ENCODE results near the gene SLC10A7.

The SLC10A7 gene

GRCh38 chr4:146256328-146256727 lies 265.4 kb downstream of the SLC10A7 start:
- Histone ChIP-seq H3K9ac (no peak overlapping the region), H3K4me1 (no peaks in the 10 kb centered on the region), H3K4me2 (no peak overlapping the region), H3K36me3 (no peaks in the 10 kb centered on the region; the same call in 1 of the 2 replicates), H3K27ac (no peak overlapping the region), H3K4me3 (no peak overlapping the region), H3K27me3 (no peaks in the 10 kb centered on the region), H4K20me1 (no peaks in the 10 kb centered on the region), H3K9me3 (no peaks in the 10 kb centered on the region)
- TF ChIP-seq Cebpa-rat (IDR thresholded peaks at IDR 0.05) = no peak

GRCh38 chr4:146255874-146256273 lies 265.9 kb downstream of the SLC10A7 start:
- Histone ChIP-seq H3K4me1 (no peaks in the 10 kb centered on the region), H3K9me3 (no peaks in the 10 kb centered on the region), H3K27ac (no peak overlapping the region), H3K9ac (no peak overlapping the region), H3K4me3 (no peak overlapping the region), H3K36me3 (no peaks in the 10 kb centered on the region; the same call in 1 of the 2 replicates), H3K4me2 (no peak overlapping the region), H4K20me1 (no peaks in the 10 kb centered on the region), H3K27me3 (no peaks in the 10 kb centered on the region)
- no peak for TF ChIP-seq Cebpa-rat (IDR thresholded peaks at IDR 0.05)

GRCh38 chr4:146255463-146255862 lies 266.3 kb downstream of the SLC10A7 start:
- Histone ChIP-seq H3K9me3 (no peaks in the 10 kb centered on the region), H3K36me3 (no peaks in the 10 kb centered on the region; the same call in 1 of the 2 replicates), H3K4me2 (no peak overlapping the region), H3K4me1 (no peaks in the 10 kb centered on the region), H3K9ac (no peak overlapping the region), H3K27ac (no peak overlapping the region), H3K27me3 (no peaks in the 10 kb centered on the region), H4K20me1 (no peaks in the 10 kb centered on the region), H3K4me3 (no peak overlapping the region)
- no peak for TF ChIP-seq Cebpa-rat (IDR thresholded peaks at IDR 0.05)

- Histone ChIP-seq H3K27ac (no peak overlapping the region), H3K36me3 (no peaks in the 10 kb centered on the region; the same call in 1 of the 2 replicates), H3K27me3 (no peaks in the 10 kb centered on the region), H3K9ac (no peak overlapping the region), H3K9me3 (no peaks in the 10 kb centered on the region), H3K4me2 (no peak overlapping the region), H3K4me1 (no peaks in the 10 kb centered on the region), H4K20me1 (no peaks in the 10 kb centered on the region), H3K4me3 (no peak overlapping the region)
- TF ChIP-seq Cebpa-rat (IDR thresholded peaks at IDR 0.05) = no peak
Measured at GRCh38 chr4:146252969-146253611, 268.6 kb downstream of the SLC10A7 start.

GRCh38 chr4:146247356-146247755 lies 274.4 kb downstream of the SLC10A7 start:
- no peak overlapping the region for H3K4me2 ChIP-seq
- no peaks in the 10 kb centered on the region for H4K20me1 ChIP-seq
- no peak for TF ChIP-seq Cebpa-rat (IDR thresholded peaks at IDR 0.05)
- no peaks in the 10 kb centered on the region for H3K36me3 ChIP-seq
- H3K4me3 ChIP-seq = no peak overlapping the region
- no peak overlapping the region for H3K9ac ChIP-seq
- no peaks in the 10 kb centered on the region for H3K27me3 ChIP-seq
- no peaks in the 10 kb centered on the region for H3K9me3 ChIP-seq
- H3K27ac ChIP-seq = no peak overlapping the region
- H3K4me1 ChIP-seq = no peaks in the 10 kb centered on the region

GRCh38 chr4:146246381-146246780 lies 275.4 kb downstream of the SLC10A7 start:
- H3K36me3 ChIP-seq = no peaks in the 10 kb centered on the region
- no peak overlapping the region for H3K9ac ChIP-seq
- no peaks in the 10 kb centered on the region for H3K9me3 ChIP-seq
- H3K4me3 ChIP-seq = no peak overlapping the region
- no peak overlapping the region for H3K4me2 ChIP-seq
- H3K4me1 ChIP-seq = no peaks in the 10 kb centered on the region
- no peak for TF ChIP-seq Cebpa-rat (IDR thresholded peaks at IDR 0.05)
- H3K27ac ChIP-seq = no peak overlapping the region
- H4K20me1 ChIP-seq = no peaks in the 10 kb centered on the region
- no peaks in the 10 kb centered on the region for H3K27me3 ChIP-seq

- H3K9me3 ChIP-seq = no peaks in the 10 kb centered on the region
- TF ChIP-seq Cebpa-rat (IDR thresholded peaks at IDR 0.05) = no peak
- H4K20me1 ChIP-seq = no peaks in the 10 kb centered on the region
- H3K4me3 ChIP-seq = no peak overlapping the region
- no peaks in the 10 kb centered on the region for H3K36me3 ChIP-seq
- no peak overlapping the region for H3K27ac ChIP-seq
- no peaks in the 10 kb centered on the region for H3K27me3 ChIP-seq
- H3K4me1 ChIP-seq = no peaks in the 10 kb centered on the region
- H3K4me2 ChIP-seq = no peak overlapping the region
- no peak overlapping the region for H3K9ac ChIP-seq
Measured at GRCh38 chr4:146245850-146246249, 275.9 kb downstream of the SLC10A7 start.

GRCh38 chr4:146245246-146245645 lies 276.5 kb downstream of the SLC10A7 start:
- Histone ChIP-seq H3K36me3 (no peaks in the 10 kb centered on the region), H4K20me1 (no peaks in the 10 kb centered on the region), H3K4me1 (no peaks in the 10 kb centered on the region), H3K27me3 (no peaks in the 10 kb centered on the region), H3K27ac (no peak overlapping the region), H3K4me2 (no peak overlapping the region), H3K4me3 (no peak overlapping the region), H3K9ac (no peak overlapping the region), H3K9me3 (no peaks in the 10 kb centered on the region)
- TF ChIP-seq Cebpa-rat (IDR thresholded peaks at IDR 0.05) = no peak

GRCh38 chr4:146244496-146244895 lies 277.2 kb downstream of the SLC10A7 start:
- Histone ChIP-seq H3K9me3 (no peaks in the 10 kb centered on the region), H3K4me2 (no peak overlapping the region), H3K4me1 (no peaks in the 10 kb centered on the region), H3K27me3 (no peaks in the 10 kb centered on the region), H4K20me1 (no peaks in the 10 kb centered on the region), H3K9ac (no peak overlapping the region), H3K27ac (no peak overlapping the region), H3K4me3 (no peak overlapping the region), H3K36me3 (no peaks in the 10 kb centered on the region)
- no peak for TF ChIP-seq Cebpa-rat (IDR thresholded peaks at IDR 0.05)

GRCh38 chr4:146243883-146244277 lies 277.9 kb downstream of the SLC10A7 start:
- Histone ChIP-seq H4K20me1 (no peaks in the 10 kb centered on the region), H3K4me1 (no peaks in the 10 kb centered on the region), H3K4me2 (no peak overlapping the region), H3K27ac (no peak overlapping the region), H3K27me3 (no peaks in the 10 kb centered on the region), H3K4me3 (no peak overlapping the region), H3K36me3 (no peaks in the 10 kb centered on the region), H3K9ac (no peak overlapping the region), H3K9me3 (no peaks in the 10 kb centered on the region)
- no peak for TF ChIP-seq Cebpa-rat (IDR thresholded peaks at IDR 0.05)
